GM23338 (cell line): ENCODE measurements around the gene VEPH1. TPM values are rescaled to one million over a fixed set of nuclear protein-coding genes. Genes with fewer than 3 reads are reported as not detected.

Experiments
- ATAC-seq: fragments of 200-7000 bp; cut with Tn5 transposase; 3 replicates; pipeline ENCODE4 v1.9.1; 2020
- DNase-seq: peaks from one replicate; pipeline ENCODE4 v3.0.0-alpha.2; 2015; ENCODE audit warnings: low spot score
- H2AFZ ChIP-seq: fragments of 200-600 bp; sonication (generic); 2 replicates; pipeline ENCODE4 v1.8.0; 2016; ENCODE audit warnings: antibody characterized with exemption, mild to moderate bottlenecking, moderate library complexity
- H3F3A ChIP-seq: fragments of 200-600 bp; sonication (generic); replicated peaks from 2 replicates; pipeline ENCODE4 v1.8.0; 2017; ENCODE audit warnings: antibody characterized with exemption, mixed run types, low read depth
- H3K27ac ChIP-seq: fragments of 200-600 bp; sonication (generic); 2 replicates; pipeline ENCODE4 v1.6.1; 2016; ENCODE audit warnings: low read depth
- H3K27me3 ChIP-seq: fragments of 200-600 bp; sonication (generic); 2 replicates; pipeline ENCODE4 v1.8.0; 2016; ENCODE audit warnings: mild to moderate bottlenecking, mixed run types, moderate library complexity; ENCODE audit not compliant: insufficient read depth
- H3K36me3 ChIP-seq: fragments of 200-600 bp; sonication (generic); 2 replicates; pipeline ENCODE4 v1.8.0; 2016; ENCODE audit warnings: mild to moderate bottlenecking; ENCODE audit not compliant: insufficient read depth
- H3K4me1 ChIP-seq: fragments of 200-600 bp; sonication (generic); 2 replicates; pipeline ENCODE4 v1.8.0; 2016; ENCODE audit warnings: mild to moderate bottlenecking, moderate library complexity; ENCODE audit not compliant: insufficient read depth
- H3K4me2 ChIP-seq: fragments of 200-600 bp; sonication (generic); 2 replicates; pipeline ENCODE4 v1.7.1; 2017; ENCODE audit warnings: mixed run types
- H3K4me3 ChIP-seq: fragments of 200-600 bp; sonication (generic); 2 replicates; pipeline ENCODE4 v1.6.1; 2016; ENCODE audit warnings: mixed run types
- H3K79me2 ChIP-seq: fragments of 200-600 bp; sonication (generic); replicated peaks from 2 replicates; pipeline ENCODE4 v1.8.0; 2017; ENCODE audit warnings: mild to moderate bottlenecking; ENCODE audit not compliant: insufficient read depth
- H3K9me2 ChIP-seq: fragments of 200-600 bp; sonication (generic); 2 replicates; pipeline ENCODE4 v1.8.0; 2017; ENCODE audit not compliant: insufficient read depth
- H4K20me1 ChIP-seq: fragments of 200-600 bp; sonication (generic); replicated peaks from 2 replicates; pipeline ENCODE4 v1.8.0; 2017; ENCODE audit warnings: mild to moderate bottlenecking; ENCODE audit not compliant: insufficient read depth
- H3K27ac Mint-ChIP-seq: 2 replicates; pipeline ENCODE4 v1.8.0; 2020; ENCODE audit warnings: inconsistent platforms, mild to moderate bottlenecking, moderate library complexity, mixed read lengths
- H3K27me3 Mint-ChIP-seq: 3 replicates; pipeline ENCODE4 v1.8.0; 2022; ENCODE audit warnings: low read depth, mild to moderate bottlenecking, moderate library complexity, mixed read lengths, inconsistent platforms; ENCODE audit not compliant: insufficient read depth, poor library complexity
- H3K36me3 Mint-ChIP-seq: 3 replicates; pipeline ENCODE4 v1.8.0; 2021; ENCODE audit warnings: low read depth, mild to moderate bottlenecking, inconsistent platforms, moderate library complexity, mixed read lengths
- H3K4me1 Mint-ChIP-seq: 3 replicates; pipeline ENCODE4 v1.8.0; 2020; ENCODE audit warnings: mild to moderate bottlenecking, inconsistent platforms, mixed read lengths
- H3K4me3 Mint-ChIP-seq: 3 replicates; pipeline ENCODE4 v1.8.0; 2021; ENCODE audit warnings: moderate library complexity, mild to moderate bottlenecking, inconsistent platforms, mixed read lengths
- H3K9me3 Mint-ChIP-seq: 3 replicates; pipeline ENCODE4 v1.8.0; 2020; ENCODE audit warnings: moderate library complexity, mild to moderate bottlenecking, inconsistent platforms, mixed read lengths
- CREB1 ChIP-seq: fragments of 250-450 bp; sonication (Bioruptor Pico); IDR thresholded peaks from 2 replicates; pipeline ENCODE4 v1.5.0; 2020; ENCODE audit warnings: low read depth, mild to moderate bottlenecking, moderate library complexity
- EZH2 ChIP-seq: fragments of 200-600 bp; sonication (generic); IDR thresholded peaks from one replicate; pipeline ENCODE4 v1.8.0; 2017; ENCODE audit warnings: antibody characterized with exemption, mild to moderate bottlenecking, low read depth; ENCODE audit not compliant: unreplicated experiment
- NANOG ChIP-seq: IDR thresholded peaks from 2 replicates; pipeline ENCODE4 v1.6.1; 2016; ENCODE audit warnings: antibody characterized with exemption, borderline replicate concordance
- ZNF114 ChIP-seq: fragments of 250-450 bp; sonication (Bioruptor Pico); IDR thresholded peaks from 2 replicates; pipeline ENCODE4 v1.5.0; 2020; ENCODE audit warnings: mild to moderate bottlenecking, moderate library complexity
- ZNF331 ChIP-seq: fragments of 250-450 bp; sonication (Bioruptor Pico); IDR thresholded peaks from 2 replicates; pipeline ENCODE4 v1.5.0; 2020; ENCODE audit warnings: low read depth, mild to moderate bottlenecking, moderate library complexity
- polyA plus RNA-seq: library from polyadenylated mRNA; unstranded; fragments of >200 nt; fragmentation: Nextera tagmentation; extraction: Ambion mirVana; gene quantifications from 2 replicates; pipeline ENCODE4 v1.2.1, GENCODE V29; 2016
- total RNA-seq: library from RNA; depleted of rRNA; stranded (reverse); fragments of >200 nt; shearing (Covaris generic); gene quantifications from 2 replicates; pipeline ENCODE4 v1.2.3, GENCODE V29; 2014
- TF ChIP-seq, protein P1 (sequence below), 2 experiments: fragments of 200-600 bp in 1 of 2; sonication (generic) in 1 of 2; conservative IDR thresholded peaks; 2 replicates each; pipeline versions ENCODE4 v1.5.1 to v1.6.1; 2016 to 2017; ENCODE audit warnings: antibody characterized with exemption in 2 of 2, low read depth in 2 of 2, mild to moderate bottlenecking in 2 of 2, moderate library complexity in 1 of 2
- TF ChIP-seq, protein P2 (sequence below): fragments of 250-450 bp; sonication (Bioruptor Pico); IDR thresholded peaks from 2 replicates; pipeline ENCODE4 v1.5.0; 2020; ENCODE audit warnings: mild to moderate bottlenecking, moderate library complexity

Gene VEPH1
- total and polyA plus RNA-seq, 2 experiments from 2014 or later = 15.4 to 33.8 TPM

DNA sequence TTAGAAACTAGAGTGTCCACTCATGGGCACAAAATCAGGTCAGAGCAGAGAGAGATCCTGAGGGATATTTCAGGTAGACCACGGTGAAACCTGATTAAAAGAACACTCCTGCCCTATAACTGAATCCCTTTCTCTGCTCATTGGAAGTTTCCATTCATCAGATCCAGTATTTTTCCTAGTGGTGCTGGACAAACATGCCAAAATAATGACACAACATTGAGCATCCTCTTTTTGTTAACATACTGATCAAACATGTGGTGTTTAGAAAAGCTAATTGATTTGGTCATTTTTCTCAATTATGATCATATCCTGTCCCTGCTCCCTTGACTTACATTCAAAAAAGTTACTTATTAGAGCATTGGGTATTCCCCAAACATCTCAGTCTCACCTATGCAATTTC, 39.4 kb downstream of the VEPH1 start:
- Mint-ChIP-seq H3K9me3 (no peaks in the 10 kb centered on the region), H3K4me1 (no peaks in the 10 kb centered on the region; the same call in 2 of the 3 replicates), H3K27me3 (no peaks in the 10 kb centered on the region), H3K4me3 (no peak overlapping the region), H3K27ac (no peak overlapping the region), H3K36me3 (no peaks in the 10 kb centered on the region)
- H3K27ac ChIP-seq = no peak overlapping the region
- no peaks in the 10 kb centered on the region for H3K27me3 ChIP-seq
- H3K79me2 ChIP-seq = no peaks in the 10 kb centered on the region
- ATAC-seq (no peak), DNase-seq (no peak)
- no peak overlapping the region for H2AFZ ChIP-seq
- no peaks in the 10 kb centered on the region for H3K36me3 ChIP-seq
- H3K9me2 ChIP-seq = no peaks in the 10 kb centered on the region
- no peak overlapping the region for H3K4me3 ChIP-seq
- TF ChIP-seq, protein P1, sequence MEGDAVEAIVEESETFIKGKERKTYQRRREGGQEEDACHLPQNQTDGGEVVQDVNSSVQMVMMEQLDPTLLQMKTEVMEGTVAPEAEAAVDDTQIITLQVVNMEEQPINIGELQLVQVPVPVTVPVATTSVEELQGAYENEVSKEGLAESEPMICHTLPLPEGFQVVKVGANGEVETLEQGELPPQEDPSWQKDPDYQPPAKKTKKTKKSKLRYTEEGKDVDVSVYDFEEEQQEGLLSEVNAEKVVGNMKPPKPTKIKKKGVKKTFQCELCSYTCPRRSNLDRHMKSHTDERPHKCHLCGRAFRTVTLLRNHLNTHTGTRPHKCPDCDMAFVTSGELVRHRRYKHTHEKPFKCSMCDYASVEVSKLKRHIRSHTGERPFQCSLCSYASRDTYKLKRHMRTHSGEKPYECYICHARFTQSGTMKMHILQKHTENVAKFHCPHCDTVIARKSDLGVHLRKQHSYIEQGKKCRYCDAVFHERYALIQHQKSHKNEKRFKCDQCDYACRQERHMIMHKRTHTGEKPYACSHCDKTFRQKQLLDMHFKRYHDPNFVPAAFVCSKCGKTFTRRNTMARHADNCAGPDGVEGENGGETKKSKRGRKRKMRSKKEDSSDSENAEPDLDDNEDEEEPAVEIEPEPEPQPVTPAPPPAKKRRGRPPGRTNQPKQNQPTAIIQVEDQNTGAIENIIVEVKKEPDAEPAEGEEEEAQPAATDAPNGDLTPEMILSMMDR (conservative IDR thresholded peaks at IDR 0.05; ENCODE audit: low read depth in 2 of 2) = no peak
- TF ChIP-seq EZH2 (no peak), ZNF331 (CRISPR knock-in tag) (no peak), ZNF114 (CRISPR knock-in tag) (no peak), NANOG (no peak), CREB1 (CRISPR knock-in tag) (no peak)
- TF ChIP-seq, protein P2, sequence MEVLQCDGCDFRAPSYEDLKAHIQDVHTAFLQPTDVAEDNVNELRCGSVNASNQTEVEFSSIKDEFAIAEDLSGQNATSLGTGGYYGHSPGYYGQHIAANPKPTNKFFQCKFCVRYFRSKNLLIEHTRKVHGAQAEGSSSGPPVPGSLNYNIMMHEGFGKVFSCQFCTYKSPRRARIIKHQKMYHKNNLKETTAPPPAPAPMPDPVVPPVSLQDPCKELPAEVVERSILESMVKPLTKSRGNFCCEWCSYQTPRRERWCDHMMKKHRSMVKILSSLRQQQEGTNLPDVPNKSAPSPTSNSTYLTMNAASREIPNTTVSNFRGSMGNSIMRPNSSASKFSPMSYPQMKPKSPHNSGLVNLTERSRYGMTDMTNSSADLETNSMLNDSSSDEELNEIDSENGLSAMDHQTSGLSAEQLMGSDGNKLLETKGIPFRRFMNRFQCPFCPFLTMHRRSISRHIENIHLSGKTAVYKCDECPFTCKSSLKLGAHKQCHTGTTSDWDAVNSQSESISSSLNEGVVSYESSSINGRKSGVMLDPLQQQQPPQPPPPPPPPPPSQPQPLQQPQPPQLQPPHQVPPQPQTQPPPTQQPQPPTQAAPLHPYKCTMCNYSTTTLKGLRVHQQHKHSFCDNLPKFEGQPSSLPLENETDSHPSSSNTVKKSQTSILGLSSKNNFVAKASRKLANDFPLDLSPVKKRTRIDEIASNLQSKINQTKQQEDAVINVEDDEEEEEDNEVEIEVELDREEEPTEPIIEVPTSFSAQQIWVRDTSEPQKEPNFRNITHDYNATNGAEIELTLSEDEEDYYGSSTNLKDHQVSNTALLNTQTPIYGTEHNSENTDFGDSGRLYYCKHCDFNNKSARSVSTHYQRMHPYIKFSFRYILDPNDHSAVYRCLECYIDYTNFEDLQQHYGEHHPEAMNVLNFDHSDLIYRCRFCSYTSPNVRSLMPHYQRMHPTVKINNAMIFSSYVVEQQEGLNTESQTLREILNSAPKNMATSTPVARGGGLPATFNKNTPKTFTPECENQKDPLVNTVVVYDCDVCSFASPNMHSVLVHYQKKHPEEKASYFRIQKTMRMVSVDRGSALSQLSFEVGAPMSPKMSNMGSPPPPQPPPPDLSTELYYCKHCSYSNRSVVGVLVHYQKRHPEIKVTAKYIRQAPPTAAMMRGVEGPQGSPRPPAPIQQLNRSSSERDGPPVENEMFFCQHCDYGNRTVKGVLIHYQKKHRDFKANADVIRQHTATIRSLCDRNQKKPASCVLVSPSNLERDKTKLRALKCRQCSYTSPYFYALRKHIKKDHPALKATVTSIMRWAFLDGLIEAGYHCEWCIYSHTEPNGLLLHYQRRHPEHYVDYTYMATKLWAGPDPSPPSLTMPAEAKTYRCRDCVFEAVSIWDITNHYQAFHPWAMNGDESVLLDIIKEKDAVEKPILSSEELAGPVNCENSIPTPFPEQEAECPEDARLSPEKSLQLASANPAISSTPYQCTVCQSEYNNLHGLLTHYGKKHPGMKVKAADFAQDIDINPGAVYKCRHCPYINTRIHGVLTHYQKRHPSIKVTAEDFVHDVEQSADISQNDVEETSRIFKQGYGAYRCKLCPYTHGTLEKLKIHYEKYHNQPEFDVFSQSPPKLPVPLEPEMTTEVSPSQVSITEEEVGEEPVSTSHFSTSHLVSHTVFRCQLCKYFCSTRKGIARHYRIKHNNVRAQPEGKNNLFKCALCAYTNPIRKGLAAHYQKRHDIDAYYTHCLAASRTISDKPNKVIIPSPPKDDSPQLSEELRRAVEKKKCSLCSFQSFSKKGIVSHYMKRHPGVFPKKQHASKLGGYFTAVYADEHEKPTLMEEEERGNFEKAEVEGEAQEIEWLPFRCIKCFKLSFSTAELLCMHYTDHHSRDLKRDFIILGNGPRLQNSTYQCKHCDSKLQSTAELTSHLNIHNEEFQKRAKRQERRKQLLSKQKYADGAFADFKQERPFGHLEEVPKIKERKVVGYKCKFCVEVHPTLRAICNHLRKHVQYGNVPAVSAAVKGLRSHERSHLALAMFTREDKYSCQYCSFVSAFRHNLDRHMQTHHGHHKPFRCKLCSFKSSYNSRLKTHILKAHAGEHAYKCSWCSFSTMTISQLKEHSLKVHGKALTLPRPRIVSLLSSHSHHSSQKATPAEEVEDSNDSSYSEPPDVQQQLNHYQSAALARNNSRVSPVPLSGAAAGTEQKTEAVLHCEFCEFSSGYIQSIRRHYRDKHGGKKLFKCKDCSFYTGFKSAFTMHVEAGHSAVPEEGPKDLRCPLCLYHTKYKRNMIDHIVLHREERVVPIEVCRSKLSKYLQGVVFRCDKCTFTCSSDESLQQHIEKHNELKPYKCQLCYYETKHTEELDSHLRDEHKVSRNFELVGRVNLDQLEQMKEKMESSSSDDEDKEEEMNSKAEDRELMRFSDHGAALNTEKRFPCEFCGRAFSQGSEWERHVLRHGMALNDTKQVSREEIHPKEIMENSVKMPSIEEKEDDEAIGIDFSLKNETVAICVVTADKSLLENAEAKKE (CRISPR knock-in tag) = no peak
- H4K20me1 ChIP-seq = no peaks in the 10 kb centered on the region
- H3F3A ChIP-seq = no peaks in the 10 kb centered on the region
- no peaks in the 10 kb centered on the region for H3K4me1 ChIP-seq
- no peak overlapping the region for H3K4me2 ChIP-seq
